Lower leg skin (tissue), 3 donors: Measurements from ENCODE around the gene C6orf136.
A peak's percentile ranks its signal among the peaks of the same experiment; 100 is the strongest.

Experiments
- POLR2A ChIP-seq, 2 donors: fragments of 450-650 bp; IDR thresholded peaks; one replicate each; pipeline ENCODE4 v1.6.1; 2016 to 2017; ENCODE audit warnings: antibody characterized with exemption in 2 of 2, mild to moderate bottlenecking in 1 of 2, moderate library complexity in 1 of 2
- TF ChIP-seq, protein P1 (sequence below), 3 donors: fragments of 450-650 bp; IDR thresholded peaks; one replicate each; pipeline ENCODE4 v1.5.1; 2016; ENCODE audit warnings: antibody characterized with exemption in 3 of 3, mild to moderate bottlenecking in 3 of 3, moderate library complexity in 2 of 3

DNA sequence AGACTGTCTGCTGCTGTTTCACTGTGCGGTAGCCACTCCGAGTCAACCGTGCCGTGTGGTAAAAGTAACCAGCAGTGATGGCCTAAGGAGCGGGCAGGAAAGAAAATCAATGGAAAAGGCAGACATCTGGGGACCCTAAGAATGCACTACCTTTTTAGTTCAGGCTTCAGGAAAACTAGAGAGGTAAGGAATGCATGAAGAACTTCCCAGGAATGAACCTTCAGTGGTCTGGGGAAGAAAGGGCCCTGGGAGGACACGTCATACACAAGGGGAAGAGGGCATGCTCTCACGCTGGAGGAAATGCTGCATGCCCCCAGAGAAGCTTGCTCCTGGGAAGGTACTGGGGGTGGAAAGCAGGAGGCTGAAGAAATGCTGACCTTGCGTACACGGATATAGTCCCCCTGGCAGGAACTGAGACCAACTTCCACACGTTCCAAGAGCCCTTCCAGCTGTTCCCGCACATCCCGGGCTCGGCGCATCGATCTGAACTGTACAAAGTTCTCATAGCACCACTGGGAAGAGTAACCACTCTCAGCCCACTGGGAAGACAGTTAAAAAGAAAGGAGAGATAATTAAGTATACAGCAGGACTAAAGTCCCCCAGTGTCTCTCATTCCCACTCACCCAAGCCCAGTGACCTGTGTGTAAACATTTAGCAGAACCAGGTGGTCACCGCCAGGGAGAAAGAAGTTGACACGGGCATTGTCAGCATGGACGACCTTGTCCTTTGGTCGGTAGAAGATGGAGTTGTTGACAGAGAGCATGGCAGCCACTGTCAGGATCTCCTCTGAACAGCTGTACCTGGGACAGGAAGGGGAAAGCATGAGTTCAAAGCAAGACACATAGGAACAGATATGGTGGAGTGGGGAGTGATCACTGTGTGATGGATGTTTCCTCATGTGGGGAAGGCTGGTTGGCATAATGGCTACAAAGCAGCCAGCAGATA is 8.1 kb downstream of the C6orf136 start:
- TF ChIP-seq, protein P1, sequence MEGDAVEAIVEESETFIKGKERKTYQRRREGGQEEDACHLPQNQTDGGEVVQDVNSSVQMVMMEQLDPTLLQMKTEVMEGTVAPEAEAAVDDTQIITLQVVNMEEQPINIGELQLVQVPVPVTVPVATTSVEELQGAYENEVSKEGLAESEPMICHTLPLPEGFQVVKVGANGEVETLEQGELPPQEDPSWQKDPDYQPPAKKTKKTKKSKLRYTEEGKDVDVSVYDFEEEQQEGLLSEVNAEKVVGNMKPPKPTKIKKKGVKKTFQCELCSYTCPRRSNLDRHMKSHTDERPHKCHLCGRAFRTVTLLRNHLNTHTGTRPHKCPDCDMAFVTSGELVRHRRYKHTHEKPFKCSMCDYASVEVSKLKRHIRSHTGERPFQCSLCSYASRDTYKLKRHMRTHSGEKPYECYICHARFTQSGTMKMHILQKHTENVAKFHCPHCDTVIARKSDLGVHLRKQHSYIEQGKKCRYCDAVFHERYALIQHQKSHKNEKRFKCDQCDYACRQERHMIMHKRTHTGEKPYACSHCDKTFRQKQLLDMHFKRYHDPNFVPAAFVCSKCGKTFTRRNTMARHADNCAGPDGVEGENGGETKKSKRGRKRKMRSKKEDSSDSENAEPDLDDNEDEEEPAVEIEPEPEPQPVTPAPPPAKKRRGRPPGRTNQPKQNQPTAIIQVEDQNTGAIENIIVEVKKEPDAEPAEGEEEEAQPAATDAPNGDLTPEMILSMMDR (IDR thresholded peaks at IDR 0.05), result peak in 1 of 3 donors; percentile 31
- no peak for TF ChIP-seq POLR2A (IDR thresholded peaks at IDR 0.05)
